HG03354 (cell line): ENCODE measurements around the gene RAPGEFL1.

Source experiments
- ATAC-seq: cut with Tn5 transposase; IDR thresholded peaks from one replicate; pipeline ENCODE4 v1.9.1; 2021; ENCODE audit warnings: mild to moderate bottlenecking; ENCODE audit not compliant: unreplicated experiment, poor library complexity, severe bottlenecking

Gene RAPGEFL1

GRCh38 chr17:40173091-40173777 lies 4.0 kb upstream of the RAPGEFL1 start:
- no peak for ATAC-seq

GRCh38 chr17:40173778-40174135 lies 3.5 kb upstream of the RAPGEFL1 start:
- ATAC-seq, result no peak

- ATAC-seq, result no peak
Observed at GRCh38 chr17:40174514-40174913, 2.8 kb upstream of the RAPGEFL1 start.

- ATAC-seq, result no peak
Observed at GRCh38 chr17:40175928-40176753, 1.1 kb upstream of the RAPGEFL1 start.

GRCh38 chr17:40176754-40177110 lies 538 bp upstream of the RAPGEFL1 start:
- ATAC-seq, result no peak

- ATAC-seq, result no peak
Observed at GRCh38 chr17:40178021-40178601, 841 bp downstream of the RAPGEFL1 start.

GRCh38 chr17:40178660-40179059 lies 1.4 kb downstream of the RAPGEFL1 start:
- no peak for ATAC-seq

- ATAC-seq, result no peak
Observed at GRCh38 chr17:40179923-40180659, 2.8 kb downstream of the RAPGEFL1 start.

GRCh38 chr17:40180694-40181093 lies 3.4 kb downstream of the RAPGEFL1 start:
- ATAC-seq, result no peak

- ATAC-seq, result no peak
Observed at GRCh38 chr17:40181205-40181604, 3.9 kb downstream of the RAPGEFL1 start.

- no peak for ATAC-seq
Observed at GRCh38 chr17:40182606-40183005, 5.3 kb downstream of the RAPGEFL1 start.

GRCh38 chr17:40187238-40187637 lies 10.0 kb downstream of the RAPGEFL1 start:
- no peak for ATAC-seq

- ATAC-seq, result no peak
Observed at GRCh38 chr17:40188694-40189093, 11.4 kb downstream of the RAPGEFL1 start.

GRCh38 chr17:40190197-40191021 lies 13.1 kb downstream of the RAPGEFL1 start:
- peak; percentile 49 for ATAC-seq

GRCh38 chr17:40191237-40192208 lies 14.3 kb downstream of the RAPGEFL1 start:
- ATAC-seq, result peak; percentile 79

GRCh38 chr17:40192961-40193360 lies 15.7 kb downstream of the RAPGEFL1 start:
- no peak for ATAC-seq

GRCh38 chr17:40194821-40195220 lies 17.6 kb downstream of the RAPGEFL1 start:
- ATAC-seq, result no peak

- no peak for ATAC-seq
Observed at GRCh38 chr17:40197550-40197949, 20.3 kb downstream of the RAPGEFL1 start.
